ENCODE results near the gene MPC1.
A peak's percentile ranks its signal among the peaks of the same experiment; 100 is the strongest.

The MPC1 gene

GRCh38 chr6:166341464-166341863, 41.3 kb downstream of the MPC1 start:
- DNase-seq = peak; percentile 45 to 58

GRCh38 chr6:166338854-166339253, 43.9 kb downstream of the MPC1 start:
- DNase-seq = no peak
- TF ChIP-seq GATA1 (IDR thresholded peaks at IDR 0.05; ENCODE audit: low read depth, low read length) (no peak), POLR2A (IDR thresholded peaks at IDR 0.05; ENCODE audit: low read length) (no peak)

More at GRCh38 chr6:166341464-166341863, 41.3 kb downstream of the MPC1 start:
- no peak for TF ChIP-seq GATA1 (IDR thresholded peaks at IDR 0.05; ENCODE audit: low read depth, low read length)
- no peak for TF ChIP-seq POLR2A (IDR thresholded peaks at IDR 0.05; ENCODE audit: low read length)

DNA sequence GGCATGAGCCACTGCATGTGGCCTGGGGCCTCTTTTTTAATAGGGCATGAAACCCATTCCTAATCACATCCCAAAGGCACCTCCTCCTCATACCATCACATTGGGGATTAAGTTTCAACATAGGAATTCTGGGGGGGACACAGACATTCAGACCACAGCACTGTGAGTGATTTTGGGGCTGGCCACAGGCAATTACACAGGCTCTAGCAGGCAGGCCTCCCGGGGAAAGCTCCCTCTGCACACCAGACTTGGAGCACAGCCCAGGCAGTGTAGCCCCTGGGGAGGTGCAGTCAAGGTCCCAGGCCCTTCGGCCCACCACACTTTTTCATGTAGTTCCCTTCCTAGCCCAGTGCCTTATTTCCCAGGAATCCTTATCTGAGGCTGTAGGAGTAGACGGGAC, 45.9 kb downstream of the MPC1 start:
- TF ChIP-seq POLR2A (IDR thresholded peaks at IDR 0.05; ENCODE audit: low read length) = no peak
- TF ChIP-seq GATA1 (IDR thresholded peaks at IDR 0.05; ENCODE audit: low read depth, low read length) = no peak
- no peak for DNase-seq

- DNase-seq = no peak
- TF ChIP-seq POLR2A (IDR thresholded peaks at IDR 0.05; ENCODE audit: low read length) (no peak), GATA1 (IDR thresholded peaks at IDR 0.05; ENCODE audit: low read depth, low read length) (no peak)
Measured at GRCh38 chr6:166335378-166336302, 47.1 kb downstream of the MPC1 start.

DNA sequence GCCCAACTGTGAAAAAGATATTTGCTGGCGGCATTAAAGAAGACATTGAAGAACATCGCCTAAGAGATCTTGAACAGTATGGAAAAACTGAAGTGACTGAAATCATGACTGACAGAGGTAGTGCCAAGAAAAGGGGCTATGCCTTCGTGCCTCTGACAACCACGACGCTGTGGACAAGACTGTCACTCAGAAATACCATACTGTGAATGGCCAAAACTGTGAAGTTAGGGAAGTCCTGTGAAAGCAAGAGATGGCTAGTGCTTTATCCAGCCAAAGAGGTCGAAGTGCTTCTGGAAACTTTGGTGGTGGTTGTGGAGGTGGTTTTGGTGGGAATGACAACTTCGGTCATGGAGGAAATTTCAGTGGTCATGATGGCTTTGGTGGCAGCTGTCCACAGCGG, 47.9 kb downstream of the MPC1 start:
- TF ChIP-seq GATA1 (IDR thresholded peaks at IDR 0.05; ENCODE audit: low read depth, low read length) (no peak), POLR2A (IDR thresholded peaks at IDR 0.05; ENCODE audit: low read length) (no peak)
- no peak for DNase-seq

- TF ChIP-seq GATA1 (IDR thresholded peaks at IDR 0.05; ENCODE audit: low read depth, low read length) (no peak), POLR2A (IDR thresholded peaks at IDR 0.05; ENCODE audit: low read length) (no peak)
- no peak for DNase-seq
Measured at GRCh38 chr6:166333172-166333995, 49.4 kb downstream of the MPC1 start.

GRCh38 chr6:166331503-166332415, 51.0 kb downstream of the MPC1 start:
- DNase-seq = no peak
- TF ChIP-seq POLR2A (IDR thresholded peaks at IDR 0.05; ENCODE audit: low read length) (no peak), GATA1 (IDR thresholded peaks at IDR 0.05; ENCODE audit: low read depth, low read length) (no peak)

- TF ChIP-seq GATA1 (IDR thresholded peaks at IDR 0.05; ENCODE audit: low read depth, low read length) = no peak
- TF ChIP-seq POLR2A (IDR thresholded peaks at IDR 0.05; ENCODE audit: low read length) = no peak
- peak; percentile 72 to 81 for DNase-seq
Measured at GRCh38 chr6:166330612-166331011, 52.1 kb downstream of the MPC1 start.

DNA sequence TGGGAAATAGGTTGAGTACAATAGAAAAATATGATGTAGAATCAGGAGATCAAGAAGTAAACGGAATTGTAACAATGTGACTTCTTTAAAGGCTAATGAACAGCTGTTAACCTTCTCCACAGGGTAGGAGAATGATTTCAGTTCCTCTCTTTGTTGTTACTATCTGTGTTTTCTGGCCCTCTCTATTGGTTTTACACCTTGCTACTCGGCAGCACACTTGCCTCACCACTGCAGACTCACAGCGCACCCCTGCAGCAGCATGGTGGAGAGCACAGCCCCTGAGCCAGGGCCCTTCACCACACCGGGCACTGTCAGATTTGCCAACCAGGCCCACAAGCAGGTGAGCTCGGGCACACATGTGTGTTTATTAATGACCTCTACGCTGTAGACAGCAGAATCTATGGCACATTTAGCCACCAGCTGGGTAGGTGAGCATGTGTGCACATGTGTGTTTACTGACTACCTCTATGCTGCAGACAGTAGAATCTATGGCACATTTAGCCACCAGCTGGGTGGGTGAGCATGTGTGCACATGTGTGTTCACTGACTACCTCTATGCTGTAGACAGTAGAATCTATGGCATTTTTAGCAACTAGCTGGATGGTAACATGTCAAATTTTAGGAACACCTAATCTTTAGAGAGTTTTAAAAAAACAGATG, 57.2 kb downstream of the MPC1 start:
- no peak for TF ChIP-seq POLR2A (IDR thresholded peaks at IDR 0.05; ENCODE audit: low read length)
- TF ChIP-seq GATA1 (IDR thresholded peaks at IDR 0.05; ENCODE audit: low read depth, low read length) = no peak
- DNase-seq = no peak

DNA sequence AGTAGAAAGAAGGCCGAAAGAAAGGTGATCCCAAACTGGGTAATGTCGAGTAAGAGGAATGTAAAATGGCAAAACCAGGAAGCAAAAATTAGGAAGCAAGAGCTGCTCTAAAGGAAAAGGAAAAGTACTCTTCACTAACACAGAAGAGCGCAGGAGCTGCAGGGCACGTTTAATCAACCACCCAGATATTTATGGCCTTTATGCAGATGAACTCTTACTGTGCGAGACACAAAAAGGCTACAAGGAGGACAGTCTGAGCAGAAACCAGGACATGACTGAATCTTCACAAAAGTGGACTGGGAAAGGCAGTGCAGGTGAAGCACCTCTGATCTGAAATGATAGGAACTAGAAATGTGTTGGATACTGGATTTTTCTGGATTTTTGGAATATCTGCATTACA, 59.3 kb downstream of the MPC1 start:
- TF ChIP-seq POLR2A (IDR thresholded peaks at IDR 0.05; ENCODE audit: low read length) = no peak
- TF ChIP-seq GATA1 (IDR thresholded peaks at IDR 0.05; ENCODE audit: low read depth, low read length) = no peak
- no peak for DNase-seq

- no peak for TF ChIP-seq GATA1 (IDR thresholded peaks at IDR 0.05; ENCODE audit: low read depth, low read length)
- no peak for TF ChIP-seq POLR2A (IDR thresholded peaks at IDR 0.05; ENCODE audit: low read length)
- no peak for DNase-seq
Measured at GRCh38 chr6:166318649-166319600, 63.8 kb downstream of the MPC1 start.

GRCh38 chr6:166318227-166318626, 64.5 kb downstream of the MPC1 start:
- TF ChIP-seq POLR2A (IDR thresholded peaks at IDR 0.05; ENCODE audit: low read length) (no peak), GATA1 (IDR thresholded peaks at IDR 0.05; ENCODE audit: low read depth, low read length) (no peak)
- DNase-seq = no peak

All from erythroblast (primary cell).